ENCODE data around the gene A4GALT.

A4GALT gene

DNA sequence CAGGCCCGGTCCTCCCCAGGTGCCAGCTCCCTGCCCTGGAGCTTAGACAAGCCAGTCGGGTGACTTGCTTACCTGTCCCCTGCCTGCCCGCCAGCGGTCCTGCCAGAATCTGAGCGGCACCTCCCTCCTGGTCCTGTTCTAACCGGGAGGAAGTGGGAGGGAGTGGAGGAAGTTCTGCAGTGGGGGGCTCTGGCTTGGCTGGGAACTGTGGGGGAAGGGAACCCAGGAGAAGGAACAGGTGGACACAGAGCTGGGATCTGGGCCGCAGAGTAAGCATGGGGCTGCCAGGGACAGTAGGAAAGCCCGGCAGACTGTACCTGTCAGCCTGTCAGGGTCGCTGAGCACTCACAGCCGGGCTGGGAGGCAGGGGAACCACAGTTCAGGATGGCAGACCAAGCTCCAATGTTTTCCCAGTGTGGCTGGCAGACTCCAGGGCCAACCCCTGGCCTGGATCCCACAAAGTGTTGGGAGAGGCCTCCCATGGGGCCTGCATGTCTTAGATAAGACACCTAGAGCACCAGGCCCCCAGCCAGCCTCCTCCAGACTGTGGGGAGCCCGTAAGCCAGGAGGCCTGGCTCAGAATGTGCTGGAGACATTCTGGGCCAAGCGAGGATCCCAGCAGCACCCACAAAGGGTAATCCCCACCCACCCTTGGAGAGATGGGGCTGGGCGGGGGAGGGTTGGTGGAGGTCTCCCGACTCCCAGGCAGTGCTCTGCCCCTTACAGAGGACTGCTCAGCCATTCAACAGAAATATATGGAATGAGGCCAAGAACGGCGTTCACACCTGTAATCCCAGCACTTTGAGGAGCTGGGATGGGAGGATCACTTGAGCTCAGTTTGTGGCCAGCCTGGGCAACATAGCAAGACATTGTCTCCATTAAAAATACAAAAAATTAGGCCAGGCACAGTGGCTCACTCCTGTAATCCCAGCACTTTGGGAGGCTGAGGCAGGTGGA, 73.8 kb downstream of the A4GALT start:
- DNase-seq = no peak

DNA sequence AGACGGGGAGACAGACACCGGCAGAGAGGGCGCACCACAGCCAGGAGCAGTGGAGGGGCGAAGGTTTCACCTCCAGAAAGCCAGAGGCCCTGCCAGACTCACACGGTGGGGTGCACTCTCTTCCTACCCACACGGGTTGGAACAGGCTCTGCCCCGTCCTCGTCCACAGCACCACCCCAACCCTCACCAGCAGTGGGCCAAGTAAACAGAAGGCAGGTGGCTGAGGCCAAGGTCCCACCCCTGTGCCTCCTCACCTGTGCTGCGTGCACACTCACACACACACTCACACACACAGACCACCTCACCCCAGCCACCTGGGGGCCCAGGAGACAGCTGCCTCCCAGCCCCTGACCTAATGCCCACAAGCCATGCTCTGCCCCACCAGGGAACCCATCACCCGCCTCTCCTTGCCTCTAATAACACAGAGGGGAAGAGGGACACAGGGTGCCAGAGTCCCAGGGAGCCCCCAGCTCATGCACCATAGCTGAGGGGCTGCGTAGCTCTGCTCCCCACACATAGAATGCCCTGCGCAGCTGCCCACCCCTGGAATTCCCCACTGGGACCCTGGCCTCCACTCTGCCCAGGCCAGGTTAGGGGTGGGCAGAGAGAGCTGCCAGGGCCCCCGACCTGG, 74.6 kb downstream of the A4GALT start:
- no peak for DNase-seq

DNA sequence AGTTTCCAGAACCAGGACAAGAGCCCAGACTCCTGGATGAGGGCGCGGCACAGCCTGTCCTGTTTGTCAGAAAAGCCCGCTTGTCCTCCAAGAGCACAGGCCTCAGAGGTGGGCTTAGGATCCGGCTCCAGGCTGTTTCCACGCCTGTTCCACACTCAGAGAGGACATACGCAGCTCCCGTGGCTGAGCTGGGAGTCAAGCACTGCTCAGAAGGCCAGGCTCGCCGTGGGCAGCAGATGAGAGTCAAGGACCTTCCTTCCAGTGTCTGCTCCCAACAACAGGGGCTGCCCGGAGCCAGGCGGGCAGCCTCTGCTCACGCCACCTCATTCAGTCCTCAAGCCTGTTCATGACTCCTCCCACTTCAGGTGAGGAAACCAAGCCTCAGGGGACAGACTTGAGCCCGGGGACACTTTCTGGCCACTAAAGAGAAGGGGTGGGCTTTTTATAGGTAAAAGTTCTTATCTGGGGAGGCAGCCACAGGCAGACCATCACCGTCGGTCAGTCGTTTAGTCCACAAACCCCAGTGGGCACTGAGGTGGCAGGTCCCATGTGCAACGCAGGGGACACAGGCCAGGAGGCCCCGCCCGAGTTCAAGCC, 75.2 kb downstream of the A4GALT start:
- DNase-seq = no peak

DNA sequence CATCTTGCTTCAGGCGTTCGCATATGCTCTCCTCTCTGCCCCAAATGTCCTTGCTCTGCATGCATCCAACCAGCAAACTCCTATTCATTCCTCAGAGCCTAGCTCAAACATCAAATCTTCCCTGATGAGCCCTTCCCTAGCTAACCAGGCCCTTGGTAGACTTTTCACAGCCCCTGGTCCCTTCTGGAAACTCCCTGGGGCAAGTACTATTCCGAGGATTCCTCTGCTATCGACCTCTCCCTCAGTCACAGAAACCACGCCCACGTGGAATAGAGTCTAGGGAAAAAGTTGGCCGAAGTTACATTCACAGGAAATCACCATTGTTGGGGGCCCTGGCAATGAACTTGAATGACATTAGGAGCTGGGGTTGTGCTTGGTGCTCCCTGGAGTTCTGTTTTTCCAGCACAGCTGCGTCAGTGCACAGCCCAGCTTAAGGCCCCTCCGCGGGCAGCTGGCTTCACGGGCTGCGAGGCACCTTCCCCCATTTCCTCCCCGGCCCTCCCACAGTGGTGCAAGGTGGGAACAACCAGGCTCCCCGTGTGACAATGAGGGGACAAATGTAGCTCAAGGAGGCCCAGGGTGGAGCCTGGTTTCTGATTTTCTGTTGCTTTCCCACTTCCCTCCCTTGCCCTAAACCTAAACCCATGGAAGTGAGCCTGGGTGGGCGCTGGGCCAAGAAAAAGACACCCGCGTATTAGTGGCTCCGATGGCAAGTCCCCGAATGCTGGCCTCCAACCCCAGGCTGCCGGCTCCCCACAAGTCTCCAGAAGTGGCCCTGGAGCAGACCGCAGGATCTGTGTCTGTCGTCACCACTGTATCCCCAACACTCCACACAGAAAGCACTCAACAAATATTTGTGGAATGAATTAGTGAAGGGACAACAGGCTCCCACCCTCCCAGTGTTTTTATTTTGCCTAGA, 76.0 kb downstream of the A4GALT start:
- no peak for DNase-seq

DNA sequence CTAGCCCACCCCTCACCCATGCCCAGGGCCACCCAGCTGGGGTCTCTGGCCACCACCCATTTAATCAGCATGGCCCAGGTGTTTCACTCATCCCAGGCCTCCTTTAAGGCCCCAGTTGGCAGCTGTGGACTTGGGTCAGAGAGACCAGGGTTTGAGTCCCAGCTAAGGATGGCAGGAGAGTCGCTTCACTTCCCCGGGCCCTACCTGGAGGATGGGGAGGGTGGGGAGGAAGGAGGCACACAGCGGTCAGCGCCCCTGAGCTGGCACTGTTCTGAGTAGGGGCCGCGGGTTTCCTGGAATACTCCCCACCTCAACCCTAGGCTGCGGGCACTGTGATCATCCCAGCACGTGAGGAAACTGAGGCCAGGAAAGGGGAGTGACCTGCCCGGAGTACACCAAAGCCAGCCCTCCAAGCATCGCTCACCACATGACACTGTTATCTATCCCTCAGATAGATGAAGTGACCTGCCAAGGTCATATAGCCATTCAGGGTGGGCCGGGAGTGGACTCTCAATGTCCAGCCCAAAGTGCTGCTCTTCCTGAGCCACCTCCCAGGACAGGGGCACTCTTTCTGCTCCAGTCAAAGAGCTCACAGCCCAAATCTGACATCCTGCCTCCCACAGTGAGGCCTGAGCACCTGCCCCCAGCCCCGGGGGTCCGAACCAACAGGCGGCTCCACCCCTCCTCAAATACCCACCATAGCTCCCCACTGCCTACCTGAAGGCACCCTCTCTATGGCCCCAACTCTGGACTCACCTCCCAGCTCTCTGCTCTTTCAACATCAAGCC, 76.8 kb downstream of the A4GALT start:
- no peak for DNase-seq

DNA sequence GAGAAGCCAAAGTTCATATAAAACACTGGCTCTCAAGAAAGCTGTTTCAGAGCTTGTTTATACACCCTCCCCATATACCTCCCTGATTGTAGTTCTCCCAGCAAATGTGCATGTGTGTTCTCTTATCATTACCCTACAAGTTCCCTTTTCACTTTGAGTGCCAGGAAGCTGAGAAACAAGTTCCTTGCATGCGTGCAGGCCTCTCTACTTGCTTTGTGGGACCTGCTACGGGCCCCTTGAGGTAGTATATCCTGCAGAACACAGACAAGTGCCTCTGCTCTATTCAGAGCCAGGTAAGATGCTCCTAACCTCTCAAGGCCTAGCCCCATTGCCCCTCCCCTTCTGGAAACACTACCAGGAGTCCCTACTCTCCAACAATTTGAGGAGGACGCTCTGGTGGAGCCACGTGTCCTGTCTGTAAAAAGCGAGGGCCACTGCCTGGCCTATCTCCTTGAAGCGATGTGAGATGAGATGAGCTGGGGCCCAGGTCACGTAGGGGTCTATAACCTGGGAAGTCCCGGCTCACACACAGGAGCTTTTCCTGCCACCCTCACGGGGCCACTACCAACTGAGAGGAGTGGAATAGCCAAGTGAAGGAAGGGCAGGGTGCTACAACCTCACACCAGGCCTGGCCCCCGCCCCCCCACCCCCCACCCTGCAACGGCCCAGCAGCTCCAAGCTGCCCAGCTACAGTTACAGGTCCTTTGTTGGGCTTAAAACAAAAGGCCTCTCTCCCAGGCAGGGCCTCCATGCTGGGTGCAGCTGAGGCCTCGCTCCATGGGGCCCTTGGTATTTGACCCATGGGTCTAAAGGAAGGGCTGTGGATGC, 77.7 kb downstream of the A4GALT start:
- DNase-seq = no peak

All from CD4-positive, alpha-beta T cell treated with Interleukin-17A for 1 hour (primary cell).